ENCODE results near the gene LBHD2.

Gene LBHD2

DNA sequence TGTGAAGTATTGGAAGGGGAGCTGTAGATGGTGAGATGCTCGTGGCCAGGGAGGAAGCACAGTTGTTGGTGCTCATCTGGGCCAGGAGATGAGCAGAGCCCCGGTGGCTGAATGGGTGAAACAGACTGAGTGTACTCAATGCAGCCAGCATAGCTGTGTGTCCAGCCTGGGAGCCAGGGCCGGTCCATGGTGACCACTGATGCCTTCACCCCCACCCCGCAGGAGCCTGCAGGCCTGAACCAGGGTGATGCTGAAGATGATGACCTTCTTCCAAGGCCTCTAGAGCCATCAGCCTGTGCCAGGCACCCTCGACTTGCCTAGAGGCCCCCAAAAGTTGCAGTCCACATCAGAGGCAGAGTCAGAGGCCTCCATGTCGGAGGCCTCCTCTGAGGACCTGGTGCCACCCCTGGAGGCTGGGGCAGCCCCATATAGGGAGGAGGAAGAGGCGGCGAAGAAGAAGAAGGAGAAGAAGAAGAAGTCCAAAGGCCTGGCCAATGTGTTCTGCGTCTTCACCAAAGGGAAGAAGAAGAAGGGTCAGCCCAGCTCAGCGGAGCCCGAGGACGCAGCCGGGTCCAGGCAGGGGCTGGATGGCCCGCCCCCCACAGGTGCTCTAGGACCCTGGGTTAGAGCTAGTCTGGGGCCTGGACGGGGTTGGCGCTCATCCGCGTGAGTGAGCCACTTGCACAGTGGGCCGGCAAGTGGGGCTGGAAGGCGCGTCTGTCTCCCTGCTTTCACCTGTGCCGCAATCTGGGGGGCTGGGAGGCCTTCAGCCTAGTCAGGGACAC is 42.3 kb downstream of the LBHD2 start:
- H3K4me3 ChIP-seq = peak overlapping the region in 4 of 7 experiments; percentile 6 to 70 (median 38)
- H3K27ac ChIP-seq = peak overlapping the region in 8 of 21 experiments; percentile 11 to 93 (median 59)

DNA sequence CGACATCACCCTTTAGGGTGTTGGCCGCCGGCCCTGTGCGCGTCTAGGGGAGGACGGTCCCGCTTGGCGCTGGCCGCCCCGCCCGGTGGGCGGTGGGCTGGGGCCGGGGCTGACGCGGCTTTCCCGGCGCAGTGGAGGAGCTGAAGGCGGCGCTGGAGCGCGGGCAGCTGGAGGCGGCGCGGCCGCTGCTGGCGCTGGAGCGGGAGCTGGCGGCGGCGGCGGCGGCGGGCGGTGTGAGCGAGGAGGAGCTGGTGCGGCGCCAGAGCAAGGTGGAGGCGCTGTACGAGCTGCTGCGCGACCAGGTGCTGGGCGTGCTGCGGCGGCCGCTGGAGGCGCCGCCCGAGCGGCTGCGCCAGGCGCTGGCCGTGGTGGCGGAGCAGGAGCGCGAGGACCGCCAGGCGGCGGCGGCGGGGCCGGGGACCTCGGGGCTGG is 42.9 kb downstream of the LBHD2 start:
- Histone ChIP-seq H3K27ac (peak overlapping the region in 8 of 21 experiments; percentile 11 to 64 (median 29)), H3K4me3 (peak overlapping the region in 4 of 7 experiments; percentile 6 to 70 (median 38))

DNA sequence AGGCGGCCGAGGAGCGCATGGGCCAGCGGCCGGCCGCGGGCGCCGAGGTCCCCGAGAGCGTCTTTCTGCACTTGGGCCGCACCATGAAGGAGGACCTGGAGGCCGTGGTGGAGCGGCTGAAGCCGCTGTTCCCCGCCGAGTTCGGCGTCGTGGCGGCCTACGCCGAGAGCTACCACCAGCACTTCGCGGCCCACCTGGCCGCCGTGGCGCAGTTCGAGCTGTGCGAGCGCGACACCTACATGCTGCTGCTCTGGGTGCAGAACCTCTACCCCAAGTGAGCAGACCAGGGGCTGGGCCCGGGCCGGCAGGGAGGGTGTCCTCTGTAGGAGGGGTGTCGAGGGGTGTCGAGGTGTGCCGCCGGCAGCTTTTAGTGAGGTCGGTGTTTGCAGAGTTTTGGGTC is 43.3 kb downstream of the LBHD2 start:
- Histone ChIP-seq H3K27ac (peak overlapping the region in 1 of 21 experiments; percentile 30), H3K4me3 (peak overlapping the region in 3 of 7 experiments; percentile 11 to 70 (median 31))

DNA sequence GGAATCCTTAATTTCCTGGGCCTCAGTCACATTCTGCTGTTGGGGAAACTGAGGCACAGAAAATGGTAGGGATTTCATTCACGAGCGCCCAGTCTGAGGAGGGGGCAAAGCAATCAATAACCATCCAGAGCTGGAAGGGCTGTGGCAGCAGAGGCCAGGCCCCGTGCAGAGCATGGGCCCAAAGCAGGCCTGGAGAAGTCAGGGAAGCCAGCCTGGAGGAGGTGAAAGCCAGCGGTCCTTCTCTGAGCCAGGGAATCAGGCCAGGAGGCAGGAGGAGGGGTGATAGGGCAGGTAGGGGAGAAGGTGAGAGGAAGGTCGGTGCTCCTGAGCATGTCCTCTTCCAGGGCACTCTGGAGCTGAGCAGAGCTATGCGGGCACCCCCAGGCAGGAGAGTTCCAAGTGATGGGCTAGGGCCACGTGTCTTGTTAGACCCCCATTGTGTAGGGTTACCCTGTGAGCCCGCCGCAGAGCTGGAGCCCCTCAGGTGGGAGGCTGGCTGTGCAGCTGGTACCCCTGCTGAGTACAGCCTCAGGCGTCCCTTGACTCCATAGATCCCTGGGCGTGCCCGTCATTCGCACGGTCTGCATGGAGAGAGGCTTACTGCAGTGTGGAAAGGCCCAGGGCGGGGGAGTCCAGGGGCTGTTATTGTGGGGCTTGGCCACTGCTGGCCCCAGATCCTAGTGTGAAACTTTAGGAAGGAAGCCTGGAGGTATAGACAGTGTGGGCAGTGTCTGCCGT is 44.0 kb downstream of the LBHD2 start:
- H3K4me3 ChIP-seq = peak overlapping the region in 2 of 7 experiments; percentile 11 to 31
- H3K27ac ChIP-seq = peak overlapping the region in 8 of 21 experiments; percentile 12 to 51 (median 46)

DNA sequence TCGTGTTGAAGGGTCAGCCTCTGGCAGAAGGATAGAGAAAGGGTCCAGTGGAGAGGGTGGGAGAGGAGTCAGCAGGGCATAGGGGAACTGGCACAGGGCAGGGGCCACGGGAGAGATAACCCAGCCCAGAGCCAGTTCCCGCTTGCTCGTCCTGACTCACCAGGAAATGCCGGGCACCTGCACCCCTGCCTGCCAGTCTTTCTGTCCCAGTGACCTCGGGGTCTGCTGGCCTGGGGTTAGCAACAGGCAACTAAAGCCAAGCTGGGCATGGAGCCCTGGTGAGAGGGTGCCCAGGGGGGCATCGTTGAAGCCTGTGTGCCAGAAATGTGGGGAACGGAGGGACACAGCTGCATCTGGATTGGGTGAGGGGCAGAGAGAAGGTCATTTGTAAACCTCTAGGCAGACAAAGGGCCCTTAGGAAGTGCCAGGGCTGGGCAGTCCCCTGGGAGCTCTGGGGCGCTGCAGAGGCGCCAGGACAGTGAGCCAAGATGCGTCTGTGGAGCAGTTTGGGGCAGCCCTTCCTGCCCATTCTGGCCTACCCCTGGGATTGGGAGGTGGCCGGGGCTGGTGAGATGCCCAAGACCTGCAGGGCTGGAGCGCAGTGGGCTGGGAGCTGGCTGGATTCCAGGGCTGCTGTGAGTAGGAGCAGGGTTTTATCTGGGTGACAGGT is 44.8 kb downstream of the LBHD2 start:
- Histone ChIP-seq H3K27ac (peak overlapping the region in 8 of 21 experiments; percentile 12 to 75 (median 48)), H3K4me3 (peak overlapping the region in 1 of 7 experiments; percentile 31)

DNA sequence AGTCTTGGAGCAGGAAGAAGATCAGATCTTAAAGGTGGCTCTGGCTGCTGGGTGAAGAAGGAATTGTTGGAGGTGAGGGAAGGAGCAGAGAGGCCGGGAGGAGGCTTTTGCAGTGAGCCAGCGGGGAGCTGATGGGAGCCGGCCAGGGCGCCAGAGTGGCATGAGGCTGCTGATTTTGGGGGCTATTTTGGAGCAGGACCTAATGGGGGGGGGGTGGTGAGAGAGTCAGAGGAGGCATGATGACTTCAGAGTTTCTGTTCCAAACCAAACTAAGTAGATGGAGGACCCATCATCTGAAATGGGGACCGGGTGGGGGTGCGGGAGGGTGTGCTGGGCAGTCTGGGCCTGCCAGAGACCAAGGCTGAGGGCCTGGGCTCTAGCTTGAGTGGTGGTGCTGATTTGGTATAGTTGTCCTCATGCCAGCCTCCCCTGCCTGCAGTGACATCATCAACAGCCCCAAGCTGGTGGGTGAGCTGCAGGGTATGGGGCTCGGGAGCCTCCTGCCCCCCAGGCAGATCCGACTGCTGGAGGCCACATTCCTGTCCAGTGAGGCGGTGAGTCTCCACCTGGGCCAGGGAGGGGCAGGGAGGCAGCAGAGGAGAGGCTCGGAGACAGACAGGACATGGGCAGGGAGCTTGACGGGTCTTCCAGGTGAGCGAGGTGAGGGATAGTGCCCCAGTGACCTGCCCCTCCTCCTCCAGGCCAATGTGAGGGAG is 45.4 kb downstream of the LBHD2 start:
- Histone ChIP-seq H3K27ac (peak overlapping the region in 4 of 21 experiments; percentile 26 to 75 (median 40)), H3K4me3 (peak overlapping the region in 1 of 7 experiments; percentile 31)

DNA sequence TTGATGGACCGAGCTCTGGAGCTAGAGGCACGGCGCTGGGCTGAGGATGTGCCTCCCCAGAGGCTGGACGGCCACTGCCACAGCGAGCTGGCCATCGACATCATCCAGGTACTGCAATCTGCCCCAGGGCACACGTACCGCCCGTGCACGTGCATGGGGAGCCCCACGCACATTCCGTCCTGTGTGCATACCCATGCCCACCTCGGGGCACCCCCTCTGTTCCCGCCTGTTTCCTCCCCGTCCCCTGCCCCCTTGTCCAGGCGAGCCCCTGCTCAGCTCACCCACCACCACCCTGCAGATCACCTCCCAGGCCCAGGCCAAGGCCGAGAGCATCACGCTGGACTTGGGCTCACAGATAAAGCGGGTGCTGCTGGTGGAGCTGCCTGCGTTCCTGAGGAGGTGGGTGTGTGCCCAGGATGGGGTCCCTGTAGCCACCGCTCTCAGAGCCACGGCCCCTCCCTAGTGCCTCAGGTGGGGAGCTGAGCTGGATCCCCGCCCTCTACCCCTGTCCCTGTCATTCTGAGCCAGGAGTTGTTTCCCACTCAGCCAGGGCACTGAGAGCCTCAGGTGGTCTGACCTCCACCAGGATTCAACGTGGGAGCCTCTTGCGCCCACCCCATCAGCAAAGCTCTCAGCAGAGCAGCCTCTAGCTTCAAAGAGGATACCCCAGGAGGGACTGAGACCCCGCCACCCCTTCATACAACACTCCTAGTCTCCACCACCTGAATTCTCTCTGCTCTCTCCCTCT is 46.2 kb downstream of the LBHD2 start:
- Histone ChIP-seq H3K4me3 (no peak overlapping the region), H3K27ac (peak overlapping the region in 6 of 21 experiments; percentile 2 to 75 (median 22))

DNA sequence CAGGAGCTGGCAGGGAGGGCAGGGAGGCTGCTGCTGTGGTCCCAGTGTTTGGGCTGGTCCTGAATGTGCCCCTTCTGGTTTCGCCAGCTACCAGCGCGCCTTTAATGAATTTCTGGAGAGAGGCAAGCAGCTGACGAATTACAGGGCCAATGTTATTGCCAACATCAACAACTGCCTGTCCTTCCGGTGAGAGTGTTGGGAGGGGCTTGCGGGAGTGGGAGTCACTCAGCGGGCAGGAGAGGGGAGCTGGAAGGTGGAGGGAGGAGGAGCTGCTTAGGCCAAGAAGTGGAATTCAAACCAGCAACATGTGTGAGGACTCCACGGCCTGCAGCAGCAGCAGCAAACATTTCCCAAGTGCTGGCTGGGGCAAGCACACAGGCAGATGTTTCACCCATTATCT is 47.0 kb downstream of the LBHD2 start:
- Histone ChIP-seq H3K27ac (peak overlapping the region in 6 of 21 experiments; percentile 2 to 75 (median 39)), H3K4me3 (no peak overlapping the region)

DNA sequence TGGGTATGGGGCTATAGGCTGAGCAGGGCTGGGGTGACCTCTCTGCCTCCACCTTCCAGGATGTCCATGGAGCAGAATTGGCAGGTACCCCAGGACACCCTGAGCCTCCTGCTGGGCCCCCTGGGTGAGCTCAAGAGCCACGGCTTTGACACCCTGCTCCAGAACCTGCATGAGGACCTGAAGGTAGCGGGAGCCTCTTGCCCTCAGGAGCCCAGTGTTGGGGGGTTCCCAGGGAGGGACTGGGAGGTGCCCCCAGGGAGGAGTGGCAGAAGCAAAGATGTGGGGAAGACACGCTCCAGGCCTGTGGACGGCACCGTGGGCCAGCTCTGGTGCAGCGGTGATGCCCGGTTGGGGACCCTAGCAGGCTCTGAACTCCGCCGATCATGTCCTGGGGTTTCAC is 47.6 kb downstream of the LBHD2 start:
- no peak overlapping the region for H3K4me3 ChIP-seq
- H3K27ac ChIP-seq = peak overlapping the region in 6 of 21 experiments; percentile 5 to 57 (median 36)

DNA sequence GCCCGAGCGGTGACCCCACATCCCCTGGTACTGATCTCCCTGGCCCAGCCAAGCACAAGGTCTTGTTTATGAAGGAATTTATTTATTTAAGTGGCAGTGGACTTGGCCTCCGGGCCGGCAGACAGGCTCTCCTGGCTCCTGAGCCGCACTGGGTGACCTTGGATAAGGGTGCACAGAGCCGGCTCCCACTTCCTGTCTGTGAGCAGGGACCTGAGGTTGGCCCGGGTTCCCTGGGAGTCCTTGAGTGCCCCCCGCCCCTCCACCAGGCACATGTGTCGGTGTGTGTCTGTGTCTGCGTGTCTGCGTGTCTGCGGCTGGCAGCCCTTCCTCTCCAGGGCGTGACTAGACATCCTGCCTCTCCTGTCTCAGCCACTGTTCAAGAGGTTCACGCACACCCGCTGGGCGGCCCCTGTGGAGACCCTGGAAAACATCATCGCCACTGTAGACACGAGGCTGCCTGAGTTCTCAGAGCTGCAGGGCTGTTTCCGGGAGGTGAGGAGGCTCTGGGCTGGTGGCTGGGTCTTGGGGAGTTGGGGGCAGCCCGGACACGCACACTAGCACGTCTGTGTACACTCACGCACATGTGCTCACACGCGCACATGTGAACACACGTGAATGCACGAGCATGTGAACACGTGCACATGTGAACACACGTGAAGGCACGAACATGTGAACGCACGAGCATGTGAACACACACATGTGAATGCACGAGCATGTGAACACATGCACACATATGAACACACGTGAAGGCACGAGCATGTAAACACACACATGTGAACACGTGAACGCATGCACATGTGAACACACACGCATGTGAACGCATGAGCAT is 48.6 kb downstream of the LBHD2 start:
- Histone ChIP-seq H3K4me3 (no peak overlapping the region), H3K27ac (peak overlapping the region in 1 of 21 experiments; percentile 5)

DNA sequence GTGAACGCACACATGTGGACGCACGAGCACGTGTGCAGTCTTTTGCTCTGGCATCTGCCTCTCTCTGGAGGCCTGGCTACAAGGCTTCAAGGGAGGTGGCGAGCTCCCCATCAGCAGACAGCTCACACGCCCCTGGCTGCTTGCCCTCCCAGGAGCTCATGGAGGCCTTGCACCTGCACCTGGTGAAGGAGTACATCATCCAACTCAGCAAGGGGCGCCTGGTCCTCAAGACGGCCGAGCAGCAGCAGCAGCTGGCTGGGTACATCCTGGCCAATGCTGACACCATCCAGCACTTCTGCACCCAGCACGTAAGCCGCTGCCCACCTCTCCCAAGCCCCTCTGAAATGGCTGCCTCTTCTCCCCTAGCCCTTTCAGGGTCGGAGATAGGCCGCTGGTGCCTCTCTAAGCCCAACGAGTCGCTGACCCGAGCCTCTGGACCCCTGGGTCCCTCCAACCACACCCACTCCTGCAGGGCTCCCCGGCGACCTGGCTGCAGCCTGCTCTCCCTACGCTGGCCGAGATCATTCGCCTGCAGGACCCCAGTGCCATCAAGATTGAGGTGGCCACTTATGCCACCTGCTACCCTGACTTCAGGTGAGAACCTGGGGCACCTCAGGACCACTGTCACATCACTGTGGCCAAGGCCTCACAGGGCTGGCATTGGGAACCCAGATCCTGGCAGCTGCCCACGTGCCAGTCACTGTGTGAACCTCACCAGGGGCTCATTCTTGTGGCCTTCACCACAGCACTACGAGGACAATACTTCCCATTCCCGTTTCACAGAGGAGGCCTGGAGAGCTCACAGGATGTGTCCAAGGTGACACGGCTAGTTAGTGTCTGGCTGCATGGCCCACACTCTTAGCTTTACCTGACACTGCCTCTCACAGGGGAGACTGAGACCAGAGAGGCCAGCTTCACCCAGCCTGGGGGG is 49.5 kb downstream of the LBHD2 start:
- H3K4me3 ChIP-seq = no peak overlapping the region
- H3K27ac ChIP-seq = no peak overlapping the region

DNA sequence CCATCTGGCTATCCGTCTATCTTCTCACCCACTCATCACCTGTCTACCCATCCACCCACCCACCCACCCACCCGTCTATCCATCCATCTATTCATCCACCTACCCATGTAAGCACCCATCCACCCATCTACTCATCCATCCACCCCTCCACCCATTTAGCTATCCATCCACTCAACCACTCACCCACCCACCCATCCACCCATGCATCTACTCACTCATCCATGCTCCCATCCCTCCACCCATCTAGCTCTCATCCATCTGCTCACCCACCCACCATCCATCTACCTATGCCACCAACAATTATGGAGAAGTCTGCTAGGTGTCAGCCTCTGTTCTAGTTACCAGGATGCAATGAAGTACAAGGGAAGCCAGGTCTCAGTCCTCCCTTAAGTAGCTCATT is 50.4 kb downstream of the LBHD2 start:
- Histone ChIP-seq H3K27ac (no peak overlapping the region), H3K4me3 (no peak overlapping the region)

DNA sequence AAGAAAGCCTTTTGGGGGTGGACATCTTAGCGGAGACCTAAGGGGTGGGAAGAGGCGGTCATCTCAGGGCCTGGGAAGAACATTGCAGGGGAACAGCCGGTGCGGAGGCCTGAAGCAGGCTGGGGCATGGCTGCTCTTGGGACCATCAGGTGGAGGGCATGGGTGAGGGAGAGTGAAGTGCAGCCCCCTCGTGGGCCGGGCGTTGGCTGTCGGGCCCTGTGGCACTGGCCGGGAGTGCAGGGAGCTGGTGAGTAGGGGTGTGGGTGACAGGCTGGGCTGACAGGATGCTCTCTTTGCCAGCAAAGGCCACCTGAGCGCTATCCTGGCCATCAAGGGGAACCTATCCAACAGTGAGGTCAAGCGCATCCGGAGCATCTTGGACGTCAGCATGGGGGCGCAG is 50.9 kb downstream of the LBHD2 start:
- no peak overlapping the region for H3K27ac ChIP-seq
- H3K4me3 ChIP-seq = no peak overlapping the region

DNA sequence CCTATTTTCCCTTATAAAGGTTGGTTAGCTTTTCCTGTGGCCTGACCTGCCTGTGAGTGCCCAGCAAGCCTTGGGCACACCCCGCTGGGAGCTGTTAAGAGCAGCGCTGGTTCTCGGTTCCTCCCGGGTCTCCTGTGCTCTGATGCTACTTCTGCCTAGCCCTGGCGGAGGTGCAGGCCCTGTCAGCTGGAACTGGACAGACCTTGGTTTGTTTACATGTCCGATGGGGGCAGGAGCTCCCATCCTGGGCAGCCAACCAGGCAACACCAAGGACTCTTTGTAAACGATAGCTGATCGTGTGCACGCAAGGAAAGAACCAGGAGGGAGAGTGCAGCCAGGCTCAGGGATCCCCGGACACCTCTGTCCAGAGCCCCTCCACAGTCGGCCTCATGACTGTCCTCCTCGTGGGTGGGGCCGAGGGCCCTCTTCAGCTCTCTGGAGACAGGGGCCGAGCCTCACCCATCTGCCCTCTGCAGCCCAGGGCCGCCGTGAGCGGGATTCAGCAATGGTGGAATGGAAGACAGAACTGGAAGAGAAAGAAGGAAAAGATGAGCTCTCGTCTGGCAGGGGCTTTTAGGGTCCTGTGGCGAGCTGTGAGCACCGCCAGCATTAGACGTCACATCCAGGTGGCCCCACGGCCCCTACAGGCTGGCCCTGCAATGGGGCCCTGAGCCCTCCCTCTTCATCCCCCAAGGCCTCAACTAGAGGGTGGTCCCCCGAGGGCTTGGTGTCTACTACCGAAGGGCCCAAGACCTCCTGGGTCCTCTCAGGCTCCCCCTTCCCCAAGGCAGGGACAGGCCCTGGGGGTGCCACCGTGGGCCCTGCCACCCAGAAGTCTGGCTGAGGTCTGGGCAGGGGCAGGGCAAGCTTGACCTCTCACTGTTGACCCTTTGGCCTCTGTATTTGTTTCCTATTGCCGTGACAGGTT is 51.6 kb downstream of the LBHD2 start:
- H3K27ac ChIP-seq = peak overlapping the region in 4 of 21 experiments; percentile 15 to 60 (median 53)
- H3K4me3 ChIP-seq = no peak overlapping the region

DNA sequence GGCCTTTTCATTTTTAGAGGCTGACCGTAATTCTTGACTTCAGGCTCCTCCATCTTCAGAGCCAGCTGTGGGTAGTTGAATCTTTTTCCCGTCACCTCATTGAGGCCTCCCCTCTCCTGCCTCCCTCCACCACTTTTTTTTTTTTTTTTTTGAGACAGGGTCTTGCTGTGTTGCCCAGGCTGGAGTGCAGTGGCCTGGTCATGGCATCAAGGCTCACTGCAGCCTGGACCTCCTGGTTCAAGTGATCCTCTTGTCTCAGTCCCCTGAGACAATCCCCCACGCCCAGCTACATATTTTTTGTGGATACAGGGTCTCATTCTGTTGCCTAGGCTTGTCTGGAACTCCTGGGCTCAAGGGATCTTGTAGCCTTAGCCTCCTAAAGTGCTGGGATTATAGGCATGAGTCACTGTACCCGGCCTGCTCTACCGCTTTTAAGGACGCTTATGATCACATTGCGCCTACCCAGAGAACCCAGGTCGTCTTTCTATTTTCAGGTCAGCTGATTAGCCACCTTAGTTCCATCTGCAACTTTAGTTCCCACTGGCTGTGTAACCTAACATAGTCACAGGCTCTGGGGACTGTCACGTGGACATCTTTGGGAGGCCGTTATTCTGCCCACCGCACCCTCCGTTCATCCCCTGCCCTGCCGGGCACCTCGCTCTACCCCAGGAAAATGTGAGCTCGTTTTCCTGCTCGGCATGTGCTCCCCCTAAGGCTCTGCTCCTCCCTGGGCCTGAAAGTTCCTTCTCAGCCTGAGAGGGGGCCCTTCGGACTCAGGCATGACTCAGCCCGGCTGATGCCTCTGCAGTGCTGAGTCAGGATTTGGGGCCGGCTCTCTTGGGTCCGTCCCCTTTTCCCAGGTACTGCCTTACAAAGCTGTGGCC is 52.6 kb downstream of the LBHD2 start:
- H3K27ac ChIP-seq = peak overlapping the region in 15 of 21 experiments; percentile 6 to 68 (median 43)

More for the DNA sequence above, 52.6 kb downstream of the LBHD2 start:
- no peak overlapping the region for H3K4me3 ChIP-seq
